Ureter (tissue), 1 donor: ENCODE results near the gene MRPL53. TPM values are rescaled to one million over a fixed set of nuclear protein-coding genes. Genes with fewer than 3 reads are reported as not detected.
"Not testable (repeated sequence)": the region's sequence is repeated elsewhere in the genome, so short reads cannot be mapped to it uniquely, and the experiment has no call there.

Experiments used
- DNase-seq: peaks from one replicate; pipeline ENCODE4 v3.0.0-alpha.2; 2020; ENCODE audit warnings: low spot score
- total RNA-seq: library from RNA; stranded (reverse); gene quantifications from one replicate; pipeline ENCODE4 v1.2.4, GENCODE V29; 2023
- donor health status: DM: yes; HTN: yes; CAD: no.

MRPL53 gene
- total RNA-seq, 1 donor from 2014 or later = 71.8 TPM

DNA sequence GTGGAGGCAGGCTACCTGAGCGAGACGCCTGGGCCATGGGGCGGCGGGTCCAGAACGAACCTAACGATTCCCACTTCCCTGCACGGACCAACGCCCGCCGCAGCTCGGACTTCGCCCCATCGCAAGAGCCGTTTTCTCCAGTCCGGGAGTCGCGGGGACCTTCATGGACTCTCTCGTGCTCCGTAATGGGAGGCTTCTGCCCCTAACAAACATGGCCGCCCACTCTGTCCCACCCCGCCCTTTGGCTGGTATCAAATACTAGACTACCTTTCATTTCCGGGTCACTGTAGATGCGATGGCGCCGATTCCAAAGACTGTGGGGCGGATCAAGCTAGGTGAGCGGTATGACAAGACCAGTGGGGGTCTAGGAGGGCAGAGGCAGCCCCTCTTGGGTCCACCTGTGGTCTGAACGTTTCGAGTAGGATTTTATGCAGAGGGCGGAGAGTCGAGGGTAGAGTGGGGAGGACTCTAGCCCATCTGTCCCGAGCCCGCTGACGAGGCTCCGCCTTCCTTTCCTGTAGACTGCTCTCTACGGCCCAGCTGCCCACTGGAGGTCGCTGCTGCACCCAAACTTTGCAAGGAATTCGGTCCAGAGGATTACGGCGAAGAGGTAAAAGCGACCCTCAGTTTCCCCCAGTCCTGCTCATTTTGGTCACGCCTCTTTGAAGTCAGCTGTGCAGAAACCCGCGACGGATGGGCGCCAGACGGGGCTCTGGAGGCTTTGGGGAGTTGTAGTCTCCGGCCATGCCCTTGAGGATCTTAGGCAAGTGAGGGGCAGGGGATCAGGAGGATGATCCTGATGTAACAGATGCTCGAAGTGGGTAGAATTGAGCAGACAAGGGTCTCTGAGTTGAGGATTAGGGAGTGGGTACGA, 10.6 kb upstream of the MRPL53 start, which contains the start of the genes CCDC142 and TTC31:
CCDC142 (minus strand) TSS at position 198 of the 874 bp plus-strand sequence; CDS start at position 37, 161 bp downstream.
TTC31 (plus strand) TSS at position 281 of the 874 bp plus-strand sequence; CDS start at position 296, 15 bp downstream.
- DNase-seq = peak; percentile 98

DNA sequence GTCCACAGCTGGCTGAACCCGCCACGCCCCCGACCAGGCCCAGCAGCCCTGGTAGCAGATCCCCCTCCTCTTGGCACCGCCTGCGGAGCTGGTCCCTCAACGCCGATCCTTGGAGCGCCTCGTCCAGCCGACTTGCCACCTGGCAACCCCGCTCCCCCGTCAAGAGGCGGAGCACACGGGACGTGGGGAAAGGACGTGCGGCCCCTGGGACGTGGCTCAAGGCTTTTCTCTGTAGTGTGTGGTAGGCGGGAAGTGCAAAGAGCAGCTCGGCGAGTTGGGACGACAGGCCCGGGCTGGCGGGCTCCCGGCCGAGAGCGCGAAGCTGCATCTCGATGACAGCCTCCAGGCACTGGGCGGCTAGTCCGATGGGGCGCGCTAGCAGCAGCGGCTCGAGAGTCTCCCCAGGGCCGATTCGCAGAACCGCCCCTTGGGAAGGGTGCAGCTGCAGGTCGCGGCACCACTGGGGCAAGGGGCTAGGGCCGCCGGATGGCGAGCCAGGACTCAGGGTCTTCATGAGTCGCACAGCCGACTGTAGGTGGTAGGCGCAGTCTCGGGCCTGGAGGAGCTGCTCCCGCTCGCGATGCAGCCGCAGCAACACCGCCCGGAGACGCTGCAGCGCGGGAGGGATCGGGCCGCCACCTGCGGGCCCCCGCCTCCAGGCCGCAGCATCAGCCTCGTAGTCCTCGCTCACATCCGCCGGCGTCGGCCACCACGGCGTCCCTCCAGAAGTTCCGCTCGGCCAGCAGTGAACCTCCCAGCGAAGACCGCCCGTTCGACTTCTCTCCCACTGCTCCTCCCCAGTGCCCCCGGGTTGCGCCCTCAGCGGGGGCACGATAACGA, 9.7 kb upstream of the MRPL53 start:
- DNase-seq = no peak

DNA sequence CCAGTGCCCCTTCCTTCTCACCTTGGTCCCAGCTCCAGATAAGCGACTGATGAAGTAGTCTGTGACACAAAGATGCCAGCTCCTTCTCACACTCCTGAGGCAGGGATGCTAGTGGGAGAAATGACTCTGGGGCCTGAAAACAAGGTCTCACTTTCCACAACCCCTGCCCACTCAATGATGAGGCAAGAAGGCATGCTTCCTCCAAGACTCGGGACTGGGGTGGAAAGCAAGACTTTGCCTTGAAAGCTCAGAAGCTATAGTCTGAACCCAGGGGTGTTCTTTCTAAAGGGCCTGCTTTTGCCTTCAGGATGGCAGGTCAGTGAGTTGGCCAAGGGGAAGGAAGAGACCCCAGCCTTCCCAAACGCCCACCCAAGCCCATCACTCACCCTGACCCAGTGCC, 9.0 kb upstream of the MRPL53 start:
- no peak for DNase-seq

DNA sequence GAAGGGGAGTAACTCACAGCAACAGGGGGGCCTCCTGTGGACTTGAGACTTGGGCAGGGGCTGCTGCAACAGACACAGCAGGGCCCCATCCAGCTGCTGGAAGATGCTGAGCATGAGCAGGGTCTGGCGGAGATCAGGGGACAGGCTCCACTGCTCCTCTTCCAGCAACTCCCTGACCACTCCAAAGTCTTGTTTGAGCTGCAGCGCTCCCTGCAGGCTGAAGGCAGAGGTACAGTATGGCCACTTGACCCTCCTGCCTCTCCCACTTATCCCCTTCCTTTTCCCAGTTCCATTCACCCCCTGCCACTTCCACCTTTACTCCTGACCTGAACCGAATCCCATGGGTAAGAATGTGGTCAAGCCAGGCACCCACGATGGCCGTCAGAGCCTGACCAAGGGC, 2.4 kb upstream of the MRPL53 start:
- no peak for DNase-seq

DNA sequence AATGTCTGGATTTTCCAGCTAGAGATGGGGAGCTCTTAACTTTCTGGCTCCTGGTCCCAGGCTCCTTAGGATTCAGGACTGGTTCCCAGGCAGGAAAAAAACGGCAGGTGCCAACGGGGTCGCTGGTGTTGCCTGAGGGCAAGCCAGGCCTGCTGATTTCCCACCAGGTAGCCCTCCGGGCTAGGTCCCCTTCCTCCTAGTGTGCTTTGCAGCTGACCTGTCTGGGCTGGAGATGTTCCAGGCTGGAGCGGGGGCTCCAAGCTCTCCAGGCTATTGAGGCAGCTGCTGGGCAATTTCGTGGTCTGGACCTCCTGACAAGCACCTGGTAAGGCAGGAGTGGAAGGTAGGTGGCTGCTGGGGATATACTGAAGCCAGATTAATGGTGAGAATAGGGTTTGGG, 2.0 kb upstream of the MRPL53 start:
- DNase-seq = no peak

DNA sequence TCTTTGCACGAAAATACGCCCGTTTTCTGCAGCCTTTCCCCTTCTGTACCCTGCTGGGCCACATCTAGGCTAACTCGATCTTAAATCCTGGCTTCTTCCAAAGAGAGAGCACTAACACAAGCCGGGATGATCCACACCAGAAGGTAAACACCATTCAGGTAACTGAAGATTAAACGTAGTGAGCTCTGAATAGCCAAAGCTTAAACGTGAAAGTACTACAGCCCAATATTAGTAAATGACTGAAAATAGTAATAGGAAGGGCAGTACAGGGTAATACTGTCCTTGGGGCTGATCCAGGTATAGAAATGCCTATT, 422 bp upstream of the MRPL53 start:
- DNase-seq = no peak

DNA sequence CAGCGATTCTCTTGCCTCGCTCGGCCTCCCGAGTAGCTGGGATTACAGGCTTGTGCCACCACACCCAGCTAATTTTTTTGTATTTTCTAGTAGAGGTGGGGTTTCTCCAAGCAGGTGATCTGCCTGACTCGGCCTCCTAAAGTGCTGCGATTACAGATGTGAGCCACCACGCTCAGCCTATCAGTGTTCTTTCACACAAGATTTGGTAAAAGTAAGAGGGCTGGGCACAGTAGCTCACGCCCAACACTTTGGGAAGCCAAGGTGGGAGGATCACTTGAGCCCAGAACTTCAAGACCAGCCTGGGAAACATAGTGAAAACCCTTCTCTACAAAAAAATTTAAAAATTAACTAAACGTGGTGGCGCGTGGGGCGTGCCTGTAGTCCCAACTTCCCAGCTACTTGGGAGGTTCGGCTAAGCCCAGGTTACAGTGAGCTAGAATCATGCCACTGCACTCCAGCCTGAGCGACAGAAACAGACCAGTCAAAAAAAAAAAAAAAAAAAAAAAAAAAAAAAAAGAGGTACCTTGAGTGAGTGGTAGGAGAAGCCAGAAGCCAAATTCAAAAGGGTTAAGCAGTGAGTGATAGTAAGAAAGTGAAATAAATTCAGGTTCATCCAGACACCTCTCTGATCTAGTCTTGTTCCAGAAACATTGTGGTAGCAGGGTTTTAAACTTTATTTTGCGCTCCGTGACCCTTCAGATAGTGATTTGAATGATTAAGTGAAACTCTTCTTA, 981 bp downstream of the MRPL53 start:
- DNase-seq = no peak

DNA sequence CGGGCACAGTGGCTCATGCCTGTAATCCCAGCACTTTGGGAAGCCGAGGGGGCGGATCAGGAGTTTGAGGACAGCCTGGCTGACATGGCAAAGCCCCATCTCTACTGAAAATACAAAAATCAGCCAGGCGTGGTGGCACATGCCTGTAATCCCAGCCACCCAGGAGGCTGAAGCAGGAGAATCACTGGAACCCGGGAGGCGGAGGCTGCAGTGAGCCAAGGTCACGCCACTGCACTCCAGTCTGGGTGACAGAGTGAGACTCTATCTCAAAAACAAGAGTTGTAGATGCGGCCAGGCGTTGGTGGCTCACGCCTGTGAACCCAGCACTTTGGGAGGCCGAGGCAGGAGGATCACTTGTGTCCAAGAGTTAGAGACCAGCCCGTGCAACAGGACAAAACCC, 1.7 kb downstream of the MRPL53 start:
- DNase-seq = not testable (repeated sequence)

DNA sequence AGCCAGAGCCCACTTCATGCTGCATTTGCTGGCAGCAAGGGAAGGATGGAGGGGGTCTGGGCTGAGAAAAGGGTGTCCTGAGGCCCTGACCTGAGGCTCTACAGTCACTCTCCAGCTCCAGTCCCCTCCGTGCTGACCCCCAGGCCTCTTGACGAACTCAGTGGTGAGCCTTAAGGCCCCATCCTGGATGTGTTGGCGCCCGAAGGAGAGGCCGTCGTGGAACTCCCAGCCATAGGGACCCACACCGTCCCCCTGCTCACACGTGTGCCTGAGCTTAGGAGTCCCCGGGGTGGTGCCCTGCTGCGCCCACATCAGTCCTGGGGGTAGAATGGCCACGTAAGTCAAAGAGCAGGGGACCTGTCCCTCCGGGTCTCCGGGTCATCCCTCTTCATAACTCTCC, 8.1 kb downstream of the MRPL53 start:
- DNase-seq = no peak

DNA sequence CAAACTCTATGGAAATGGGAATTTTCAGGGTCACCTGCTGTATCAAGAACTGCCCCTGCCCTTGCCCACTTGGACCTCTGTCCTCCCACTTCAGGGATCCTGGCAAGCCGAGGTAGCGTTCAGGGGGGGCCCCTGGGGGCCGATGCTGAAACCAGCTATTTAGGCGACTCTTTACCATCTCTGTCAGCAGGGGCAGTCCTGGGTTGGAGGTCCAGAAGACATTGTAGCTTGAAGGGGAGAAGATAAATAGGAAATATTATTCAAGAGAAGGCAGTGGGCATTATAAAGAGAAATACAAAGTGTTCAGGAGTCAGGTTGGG, 9.7 kb downstream of the MRPL53 start:
- no peak for DNase-seq

DNA sequence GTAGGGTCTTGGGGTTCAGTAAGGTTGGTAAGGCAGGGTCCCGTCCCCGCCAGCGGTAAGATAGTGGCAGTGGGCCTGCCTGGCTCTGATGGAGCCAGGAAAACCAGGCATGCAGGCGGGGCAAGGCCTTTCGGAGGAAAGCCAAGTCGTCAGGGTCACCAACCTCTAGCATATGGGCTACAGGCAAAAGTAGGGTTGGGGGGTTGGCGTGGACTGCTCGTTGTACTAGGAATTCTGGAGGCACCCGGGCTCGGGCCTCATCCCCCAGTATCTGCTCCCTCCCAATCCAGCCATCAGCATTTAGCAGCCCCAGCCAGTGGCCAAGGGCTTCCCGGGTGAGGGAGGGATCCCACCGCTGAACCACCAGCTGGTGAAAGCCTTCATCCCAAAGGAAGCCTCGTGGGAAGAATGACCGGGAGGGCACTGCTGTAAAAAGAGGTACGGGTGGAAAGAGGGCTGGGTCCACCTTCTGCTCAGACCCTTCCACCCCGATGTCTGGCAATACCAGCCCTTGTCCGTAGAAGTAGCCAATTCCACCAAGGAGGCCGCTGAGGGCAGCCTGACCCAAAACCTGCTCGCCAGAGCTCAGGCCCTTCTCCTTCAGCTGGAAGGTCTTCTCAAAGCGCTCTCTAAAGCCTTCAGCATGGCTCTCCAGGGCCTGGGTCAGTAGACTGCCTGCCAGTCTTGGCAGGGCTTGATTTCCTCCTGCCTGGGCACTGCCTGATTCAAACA, 10.3 kb downstream of the MRPL53 start:
- DNase-seq = no peak

DNA sequence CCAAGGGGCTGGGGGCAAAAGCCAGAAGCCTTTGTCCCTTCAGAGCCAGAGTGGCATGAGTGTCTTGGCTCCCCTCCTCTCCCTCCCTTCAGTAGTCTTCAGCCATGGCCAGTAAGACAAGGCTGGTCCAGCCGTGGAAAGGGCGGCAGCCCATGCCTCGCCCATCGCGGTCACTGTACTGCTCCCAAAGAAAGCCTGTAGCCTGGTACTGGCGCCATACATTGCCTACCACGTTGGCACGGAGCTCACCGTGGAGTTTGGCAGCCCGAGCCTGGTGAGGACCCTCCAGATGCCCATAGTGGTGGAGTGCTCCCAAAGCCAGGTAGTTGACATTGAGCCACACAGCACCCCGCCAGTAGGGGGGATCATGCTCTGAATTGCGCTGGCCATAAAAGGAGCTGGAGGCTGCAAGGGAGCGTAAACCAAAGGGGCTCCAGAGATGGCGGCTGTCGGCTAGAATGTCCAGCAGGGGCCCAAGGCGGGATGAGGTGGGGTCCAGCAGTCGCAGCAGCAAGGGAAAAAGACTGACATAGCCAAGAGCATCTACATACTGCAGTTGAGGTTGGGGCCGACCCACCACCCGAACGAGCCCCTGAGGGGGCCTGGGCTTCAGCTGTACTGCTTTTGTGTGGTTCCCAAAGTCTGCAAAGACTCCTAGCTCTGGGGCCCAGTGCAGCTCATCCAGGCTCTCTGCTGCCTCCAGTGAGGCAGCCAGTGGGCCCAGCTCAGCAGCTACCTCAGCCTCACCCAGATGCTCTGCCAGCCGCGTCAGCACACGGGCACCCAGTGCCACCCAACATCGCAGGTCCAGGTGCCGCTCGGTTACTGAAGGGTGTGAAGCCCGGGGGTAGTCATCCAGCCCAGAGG, 11.1 kb downstream of the MRPL53 start:
- no peak for DNase-seq

DNA sequence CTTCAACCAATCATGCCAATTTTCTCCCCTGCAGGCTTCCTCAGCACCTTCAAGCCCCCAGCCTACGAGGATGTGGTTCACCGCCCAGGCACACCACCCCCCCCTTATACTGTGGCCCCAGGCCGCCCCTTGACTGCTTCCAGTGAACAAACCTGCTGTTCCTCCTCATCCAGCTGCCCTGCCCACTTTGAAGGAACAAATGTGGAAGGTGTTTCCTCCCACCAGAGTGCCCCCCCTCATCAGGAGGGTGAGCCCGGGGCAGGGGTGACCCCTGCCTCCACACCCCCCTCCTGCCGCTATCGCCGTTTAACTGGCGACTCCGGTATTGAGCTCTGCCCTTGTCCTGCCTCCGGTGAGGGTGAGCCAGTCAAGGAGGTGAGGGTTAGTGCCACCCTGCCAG, 12.3 kb downstream of the MRPL53 start:
- not testable (repeated sequence) for DNase-seq

DNA sequence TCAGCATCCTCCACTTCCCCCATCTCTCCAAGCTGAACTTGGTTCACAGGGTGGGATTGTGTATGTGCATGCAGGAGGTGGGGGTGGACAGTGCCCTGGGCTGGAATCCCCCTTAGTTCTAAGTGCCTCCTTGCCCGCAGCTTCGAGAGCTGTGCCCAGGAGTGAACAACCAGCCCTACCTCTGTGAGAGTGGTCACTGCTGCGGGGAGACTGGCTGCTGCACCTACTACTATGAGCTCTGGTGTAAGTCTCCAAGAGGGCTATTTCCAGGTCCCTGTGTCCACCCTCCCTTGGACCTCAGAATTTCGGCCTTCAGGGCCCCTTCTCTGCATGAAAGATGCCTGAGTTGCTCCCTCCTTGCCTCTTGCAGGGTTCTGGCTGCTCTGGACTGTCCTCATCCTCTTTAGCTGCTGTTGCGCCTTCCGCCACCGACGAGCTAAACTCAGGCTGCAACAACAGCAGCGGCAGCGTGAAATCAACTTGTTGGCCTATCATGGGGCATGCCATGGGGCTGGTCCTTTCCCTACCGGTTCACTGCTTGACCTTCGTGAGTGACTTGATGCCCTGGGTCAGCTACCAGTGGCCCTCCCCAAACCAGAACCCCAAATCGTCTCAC, 12.9 kb downstream of the MRPL53 start:
- not testable (repeated sequence) for DNase-seq

DNA sequence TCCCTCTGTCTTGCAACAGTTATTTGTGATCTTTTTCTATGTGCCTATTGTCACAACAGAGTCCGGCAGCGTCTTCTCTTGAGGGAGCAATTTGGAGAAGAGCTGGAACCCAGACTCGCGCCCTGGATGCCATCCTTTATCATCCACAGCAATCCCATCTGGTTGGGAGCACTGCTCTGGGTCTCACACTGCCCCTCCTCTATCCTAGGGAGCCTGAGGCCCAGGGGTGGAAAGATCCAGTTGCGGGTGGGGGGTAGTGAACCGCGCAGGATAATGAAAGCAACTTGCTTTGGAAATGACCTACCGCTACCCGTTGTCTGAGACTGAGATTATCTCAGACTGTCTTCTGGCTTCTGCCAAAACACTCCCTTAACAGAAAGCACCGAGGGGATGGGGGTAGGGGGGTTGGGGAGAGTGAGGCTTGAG, 13.5 kb downstream of the MRPL53 start:
- DNase-seq = no peak

DNA sequence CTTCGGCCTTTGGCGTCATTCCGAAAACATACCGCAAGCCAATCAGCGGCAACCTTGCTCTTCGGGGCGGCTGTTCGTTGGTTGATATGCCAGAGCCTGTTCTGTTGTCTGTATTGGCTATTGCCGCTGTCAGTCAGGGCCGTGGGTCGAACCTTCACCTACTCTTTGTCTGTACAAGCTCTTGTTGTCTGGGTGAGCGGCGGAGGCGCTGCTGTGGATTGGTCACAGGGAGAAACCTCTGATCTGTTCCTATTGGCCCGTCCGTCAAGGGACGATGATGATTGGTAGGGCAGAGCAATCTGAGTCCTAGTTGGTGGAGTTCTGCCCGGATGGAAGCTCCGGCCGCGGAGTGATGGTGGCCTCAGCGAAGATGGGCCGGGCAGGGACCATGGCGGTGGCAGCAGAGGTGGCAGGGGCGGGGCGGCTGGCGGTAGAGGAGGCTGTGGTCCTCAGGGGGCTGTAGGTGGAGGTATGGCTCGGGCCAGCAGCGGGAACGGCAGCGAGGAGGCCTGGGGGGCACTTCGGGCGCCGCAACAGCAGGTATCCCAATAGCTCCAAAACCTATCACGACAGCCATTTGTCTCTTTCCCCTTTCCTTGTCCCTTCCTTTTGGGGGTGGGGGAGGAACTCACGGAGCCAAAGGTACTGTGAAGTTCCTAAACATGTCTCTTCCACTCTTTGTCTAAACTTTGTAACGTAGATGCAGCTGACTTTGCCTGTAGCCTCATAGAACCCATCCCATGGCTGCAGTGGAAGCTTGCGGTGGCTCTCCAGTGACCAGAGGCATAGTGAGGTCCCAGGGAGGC, 14.1 kb downstream of the MRPL53 start, which contains the start of gene WBP1:
WBP1 (plus strand) TSS at position 307 of the 806 bp plus-strand sequence; CDS start at position 472, 165 bp downstream.
- DNase-seq = peak; percentile 100

DNA sequence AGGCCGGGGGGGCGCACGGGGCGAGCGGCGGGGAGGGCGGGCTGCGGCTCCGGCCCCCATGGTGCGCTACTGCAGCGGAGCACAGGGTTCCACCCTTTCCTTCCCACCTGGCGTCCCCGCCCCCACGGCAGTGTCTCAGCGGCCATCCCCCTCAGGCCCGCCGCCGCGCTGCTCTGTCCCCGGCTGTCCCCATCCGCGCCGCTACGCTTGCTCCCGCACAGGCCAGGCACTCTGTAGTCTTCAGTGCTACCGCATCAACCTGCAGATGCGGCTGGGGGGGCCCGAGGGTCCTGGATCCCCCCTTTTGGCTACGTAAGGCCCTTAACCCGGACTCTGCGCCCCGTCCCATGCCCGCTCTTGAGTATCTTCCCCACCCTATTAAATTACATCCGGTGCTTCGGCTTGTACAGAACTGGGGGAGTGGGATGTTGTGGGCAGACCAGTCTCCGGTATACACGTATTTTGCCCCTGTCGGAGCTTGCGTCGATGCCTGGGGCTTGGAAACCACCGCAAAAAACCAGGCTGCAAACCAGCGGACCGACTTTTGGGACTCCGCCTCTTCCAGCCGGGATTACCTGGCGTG, 14.8 kb downstream of the MRPL53 start:
- peak; percentile 77 for DNase-seq

DNA sequence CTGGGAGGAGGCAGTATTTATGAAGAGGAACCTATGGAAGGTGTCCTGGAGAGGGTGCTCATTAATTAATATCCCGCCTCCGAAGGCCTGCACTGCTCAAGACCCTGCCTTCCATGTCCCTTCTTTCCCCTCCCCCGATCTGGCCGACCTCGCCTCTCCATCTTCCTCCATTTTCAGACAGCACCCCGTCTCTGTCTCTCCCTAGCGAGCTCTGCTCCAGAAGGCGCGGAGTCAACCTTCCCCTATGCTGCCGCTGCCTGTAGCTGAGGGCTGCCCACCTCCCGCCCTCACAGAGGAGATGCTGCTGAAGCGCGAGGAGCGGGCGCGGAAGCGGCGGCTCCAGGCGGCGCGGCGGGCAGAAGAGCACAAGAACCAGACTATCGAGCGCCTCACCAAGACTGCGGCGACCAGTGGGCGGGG, 15.3 kb downstream of the MRPL53 start:
- DNase-seq = no peak
